ENCODE results near the gene KRTAP10-6.

DNA sequence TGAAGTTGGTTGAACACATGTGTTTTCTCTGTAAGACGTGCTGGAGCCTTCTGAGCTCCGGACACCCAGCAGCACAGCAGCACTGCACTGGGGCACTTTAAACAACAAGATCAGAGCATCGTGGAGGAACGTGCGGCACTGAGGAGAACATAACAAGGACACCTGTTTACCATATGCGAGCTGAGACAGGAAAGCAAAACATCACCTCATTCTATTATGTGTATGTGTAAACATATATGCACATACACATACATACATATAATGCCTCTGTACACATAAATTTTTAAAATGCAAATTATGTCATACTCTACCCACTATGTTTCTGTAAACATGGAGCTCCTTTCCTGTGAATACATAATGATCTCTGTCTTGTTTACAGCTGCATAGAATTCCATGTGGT, 3.2 kb upstream of the KRTAP10-6 start:
- TF ChIP-seq, protein P1, sequence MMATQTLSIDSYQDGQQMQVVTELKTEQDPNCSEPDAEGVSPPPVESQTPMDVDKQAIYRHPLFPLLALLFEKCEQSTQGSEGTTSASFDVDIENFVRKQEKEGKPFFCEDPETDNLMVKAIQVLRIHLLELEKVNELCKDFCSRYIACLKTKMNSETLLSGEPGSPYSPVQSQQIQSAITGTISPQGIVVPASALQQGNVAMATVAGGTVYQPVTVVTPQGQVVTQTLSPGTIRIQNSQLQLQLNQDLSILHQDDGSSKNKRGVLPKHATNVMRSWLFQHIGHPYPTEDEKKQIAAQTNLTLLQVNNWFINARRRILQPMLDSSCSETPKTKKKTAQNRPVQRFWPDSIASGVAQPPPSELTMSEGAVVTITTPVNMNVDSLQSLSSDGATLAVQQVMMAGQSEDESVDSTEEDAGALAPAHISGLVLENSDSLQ (IDR thresholded peaks at IDR 0.05) = no peak
- no peak for TF ChIP-seq SUZ12 (IDR thresholded peaks at IDR 0.05)
- no peak for TF ChIP-seq FOXA1 (IDR thresholded peaks at IDR 0.05)
- no peak for TF ChIP-seq ARNT (IDR thresholded peaks at IDR 0.05)
- no peak for TF ChIP-seq TARDBP (IDR thresholded peaks at IDR 0.05)
- TF ChIP-seq SP1 (IDR thresholded peaks at IDR 0.05) = no peak
- TF ChIP-seq LEF1 (IDR thresholded peaks at IDR 0.05; ENCODE audit: borderline replicate concordance) = no peak
- TF ChIP-seq ZNF384 (IDR thresholded peaks at IDR 0.05) = no peak
- no peak for TF ChIP-seq HDGF (IDR thresholded peaks at IDR 0.05; ENCODE audit: borderline replicate concordance)
- no peak for TF ChIP-seq CTBP1 (IDR thresholded peaks at IDR 0.05; ENCODE audit: borderline replicate concordance)
- no peak for TF ChIP-seq ELF4 (IDR thresholded peaks at IDR 0.05)
- TF ChIP-seq FOXM1 (IDR thresholded peaks at IDR 0.05; ENCODE audit: borderline replicate concordance) = no peak
- TF ChIP-seq NFRKB (IDR thresholded peaks at IDR 0.05) = no peak
